NCI-H345 treated with DMSO at 0.1 percent for 48 hours (cell line): Measurements from ENCODE around the gene MAPKAPK2.
"Not testable (repeated sequence)": the region's sequence is repeated elsewhere in the genome, so short reads cannot be mapped to it uniquely, and the experiment has no call there.

ENCODE experiments used
- DNase-seq: peaks from one replicate; lab custom pipeline; 2025; ENCODE audit not compliant: unreplicated experiment; lab: John Stamatoyannopoulos, UW

The MAPKAPK2 gene

GRCh38 chr1:206684478-206685333, at the start of gene MAPKAPK2:
Gene MAPKAPK2, plus strand, starts transcription at chr1:206684905. Its CDS starts 325 bp downstream, at chr1:206685230.
- peak; percentile 32 for DNase-seq

GRCh38 chr1:206635080-206635977, 49.4 kb upstream of the MAPKAPK2 start, which contains the start of gene DYRK3:
Gene DYRK3, plus strand, starts transcription at chr1:206635536. Its CDS starts 168 bp downstream, at chr1:206635704.
- DNase-seq: peak; percentile 91

GRCh38 chr1:206635978-206636345, 48.7 kb upstream of the MAPKAPK2 start:
- peak; percentile 4 for DNase-seq

- peak; percentile 5 for DNase-seq
These were observed 48.0 kb upstream of the MAPKAPK2 start for GRCh38 chr1:206636671-206637070.

- DNase-seq: no peak
These were observed 47.1 kb upstream of the MAPKAPK2 start for GRCh38 chr1:206637605-206638004.

GRCh38 chr1:206642074-206642473, 42.6 kb upstream of the MAPKAPK2 start:
- not testable (repeated sequence) for DNase-seq

GRCh38 chr1:206643118-206643698, 41.5 kb upstream of the MAPKAPK2 start:
- DNase-seq: no peak

- DNase-seq: no peak
These were observed 38.2 kb upstream of the MAPKAPK2 start for GRCh38 chr1:206646504-206646903.

- no peak for DNase-seq
These were observed 37.5 kb upstream of the MAPKAPK2 start for GRCh38 chr1:206647224-206647623.

- DNase-seq: no peak
These were observed 35.3 kb upstream of the MAPKAPK2 start for GRCh38 chr1:206649261-206649921.

- DNase-seq: no peak
These were observed 33.7 kb upstream of the MAPKAPK2 start for GRCh38 chr1:206651014-206651413.

GRCh38 chr1:206651958-206652890, 32.5 kb upstream of the MAPKAPK2 start:
- DNase-seq: no peak

- DNase-seq: no peak
These were observed 30.8 kb upstream of the MAPKAPK2 start for GRCh38 chr1:206653715-206654459.

GRCh38 chr1:206654828-206655227, 29.9 kb upstream of the MAPKAPK2 start:
- DNase-seq: no peak

- DNase-seq: no peak
These were observed 29.2 kb upstream of the MAPKAPK2 start for GRCh38 chr1:206655471-206655882.

GRCh38 chr1:206656936-206657335, 27.8 kb upstream of the MAPKAPK2 start:
- no peak for DNase-seq

- no peak for DNase-seq
These were observed 27.0 kb upstream of the MAPKAPK2 start for GRCh38 chr1:206657751-206658150.

- no peak for DNase-seq
These were observed 26.3 kb upstream of the MAPKAPK2 start for GRCh38 chr1:206658264-206658980.

GRCh38 chr1:206658981-206659273, 25.8 kb upstream of the MAPKAPK2 start:
- no peak for DNase-seq
